PC-3 (cell line): ENCODE results near the gene HNRNPD. TPM values are rescaled to one million over a fixed set of nuclear protein-coding genes. Genes with fewer than 3 reads are reported as not detected.
A peak's percentile ranks its signal among the peaks of the same experiment; 100 is the strongest.

Experiments
- ATAC-seq: fragments of 200-7000 bp; cut with Tn5 transposase; 2 replicates; pipeline ENCODE4 v1.9.1; 2020; ENCODE audit warnings: mild to moderate bottlenecking, moderate library complexity
- BruUV-seq: library from RNA; stranded (reverse); fragments of 400-500 nt; replicated peaks from 2 replicates; lab custom pipeline; 2021; lab: Mats Ljungman, UMichigan
- CTCF ChIA-PET: fragments of 300-600 bp; sonication (Branson Sonifier 250); formaldehyde crosslinking; loops from one replicate; lab custom pipeline; 2022; ENCODE audit warnings: antibody characterized with exemption; lab: Charles Lee
- POLR2A ChIA-PET: fragments of 300-600 bp; sonication (Branson Sonifier 250); formaldehyde crosslinking; loops from one replicate; lab custom pipeline; 2022; ENCODE audit warnings: antibody characterized with exemption; ENCODE audit not compliant: unreplicated experiment; lab: Charles Lee
- DNase-seq: peaks from one replicate; pipeline ENCODE4 v3.0.0-alpha.2; 2015
- H2AFZ ChIP-seq: fragments of 300-600 bp; sonication (generic); 2 replicates; pipeline ENCODE4 v1.6.0; 2016; ENCODE audit warnings: antibody characterized with exemption, low read length
- H3F3A ChIP-seq: fragments of 300-600 bp; sonication (generic); one replicate; pipeline ENCODE4 v1.6.0; 2017; ENCODE audit warnings: antibody characterized with exemption, low read length, control low read depth, mild to moderate bottlenecking; ENCODE audit not compliant: unreplicated experiment
- H3K27ac ChIP-seq: fragments of 300-600 bp; sonication (generic); 2 replicates; pipeline ENCODE4 v1.5.1; 2016; ENCODE audit warnings: mild to moderate bottlenecking, low read length
- H3K27me3 ChIP-seq: fragments of 300-600 bp; sonication (generic); 2 replicates; pipeline ENCODE4 v1.6.1; 2016; ENCODE audit warnings: low read length, mixed read lengths
- H3K36me3 ChIP-seq: fragments of 300-600 bp; sonication (generic); 2 replicates; pipeline ENCODE4 v1.6.1; 2016; ENCODE audit warnings: low read depth, mixed run types, low read length, mixed read lengths
- H3K4me1 ChIP-seq: fragments of 300-600 bp; sonication (generic); 2 replicates; pipeline ENCODE4 v1.5.1; 2016; ENCODE audit warnings: low read length; ENCODE audit not compliant: insufficient read depth
- H3K4me2 ChIP-seq: fragments of 300-600 bp; sonication (generic); 2 replicates; pipeline ENCODE4 v1.6.0; 2016; ENCODE audit warnings: low read length
- H3K4me3 ChIP-seq: fragments of 300-600 bp; sonication (generic); 2 replicates; pipeline ENCODE4 v1.5.1; 2016; ENCODE audit warnings: mild to moderate bottlenecking, low read length, mixed read lengths
- H3K79me2 ChIP-seq: fragments of 300-600 bp; sonication (generic); 2 replicates; pipeline ENCODE4 v1.6.1; 2017; ENCODE audit warnings: low read length, mixed read lengths
- H3K9ac ChIP-seq: fragments of 300-600 bp; sonication (generic); 2 replicates; pipeline ENCODE4 v1.6.0; 2016; ENCODE audit warnings: mild to moderate bottlenecking, low read length
- H3K9me2 ChIP-seq: fragments of 300-600 bp; sonication (generic); replicated peaks from 2 replicates; pipeline ENCODE4 v1.6.1; 2016; ENCODE audit warnings: mixed run types, low read length, mixed read lengths
- H3K9me3 ChIP-seq: fragments of 300-600 bp; sonication (generic); 2 replicates; pipeline ENCODE4 v1.6.1; 2016; ENCODE audit warnings: low read length, mixed read lengths
- H4K20me1 ChIP-seq: fragments of 300-600 bp; sonication (generic); 2 replicates; pipeline ENCODE4 v1.6.1; 2016; ENCODE audit warnings: low read length, mixed read lengths
- CTCF ChIP-seq: fragments of 300-600 bp; sonication (generic); conservative IDR thresholded peaks from 2 replicates; pipeline ENCODE4 v1.5.1; 2017; ENCODE audit warnings: antibody characterized with exemption, low read depth, mild to moderate bottlenecking, low read length
- EZH2 ChIP-seq: fragments of 300-600 bp; sonication (generic); IDR thresholded peaks from one replicate; pipeline ENCODE4 v1.6.1; 2017; ENCODE audit warnings: antibody characterized with exemption, mild to moderate bottlenecking, low read length; ENCODE audit not compliant: unreplicated experiment
- EZH2phosphoT487 ChIP-seq: fragments of 300-600 bp; sonication (generic); IDR thresholded peaks from 2 replicates; pipeline ENCODE4 v1.6.1; 2018; ENCODE audit warnings: mild to moderate bottlenecking, antibody characterized with exemption, low read length, borderline replicate concordance
- intact Hi-C: fragments of 100-400 bp; cut with micrococcal nuclease; formaldehyde crosslinking; loops from 2 replicates; pipeline ENCODE4 v1.9.0; 2023
- total RNA-seq: library from RNA; depleted of rRNA; stranded (reverse); fragments of >200 nt; gene quantifications from 2 replicates; pipeline ENCODE4 v1.2.3, GENCODE V29; 2014

Gene HNRNPD
- total RNA-seq, 1 experiment from 2014 or later, result 86.4 TPM

- Histone ChIP-seq H4K20me1 (peaks cover 46% of the 10 kb centered on the region), H3K9me2 (no peaks in the 10 kb centered on the region), H3K4me3 (no peak overlapping the region), H3K79me2 (peaks cover 49% of the 10 kb centered on the region), H3K9ac (no peak overlapping the region), H3K4me1 (no peaks in the 10 kb centered on the region), H3K27ac (no peak overlapping the region), H3K36me3 (peaks cover 61% of the 10 kb centered on the region), H2AFZ (no peak overlapping the region), H3F3A (no peaks in the 10 kb centered on the region), H3K4me2 (no peak overlapping the region), H3K27me3 (no peaks in the 10 kb centered on the region), H3K9me3 (no peaks in the 10 kb centered on the region)
- ATAC-seq (no peak), DNase-seq (no peak)
- intact Hi-C loops, result no loop called here
- no TSS peak for BruUV-seq
- CTCF ChIA-PET, result no interaction called here
- POLR2A ChIA-PET, result no interaction called here
- TF ChIP-seq EZH2 (no peak), CTCF (no peak), EZH2phosphoT487 (no peak)
Observed at GRCh38 chr4:82352825-82353366, 20.9 kb downstream of the HNRNPD start.

DNA sequence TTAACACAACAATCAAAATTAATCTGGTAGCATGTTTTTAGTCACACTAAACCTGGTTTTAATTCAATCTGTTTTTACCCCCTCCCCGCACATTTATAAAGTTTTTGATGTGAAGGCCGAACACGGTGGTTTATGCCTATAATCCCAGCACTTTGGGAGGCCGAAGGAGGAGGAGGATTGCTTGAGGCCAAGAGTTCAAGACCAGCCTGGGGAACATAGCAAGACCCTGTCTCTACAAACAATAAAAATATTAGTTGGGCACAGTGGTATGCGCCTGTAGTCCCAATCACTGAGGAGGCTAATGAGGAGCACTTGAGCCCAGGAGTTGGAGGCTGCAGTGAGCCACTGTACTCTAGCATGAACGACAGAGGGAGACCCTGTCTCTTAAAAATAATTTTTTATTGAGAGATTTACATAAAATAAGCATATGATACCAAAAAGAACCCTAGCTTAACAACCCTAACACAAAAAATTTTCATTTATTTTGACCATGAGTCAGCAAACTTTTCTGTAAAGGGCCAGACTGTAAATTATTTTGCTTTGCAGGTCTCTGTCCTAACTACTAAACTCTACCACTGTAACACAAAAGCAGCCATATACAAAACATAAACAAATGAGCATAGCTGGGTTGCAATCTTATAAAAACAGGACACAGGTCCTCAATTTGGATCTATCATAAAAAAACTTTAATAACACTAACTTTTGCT lies 21.5 kb downstream of the HNRNPD start:
- CTCF ChIA-PET, result no interaction called here
- Histone ChIP-seq H4K20me1 (peaks cover 40% of the 10 kb centered on the region), H3K27ac (no peak overlapping the region), H3K9ac (no peak overlapping the region), H3K4me2 (no peak overlapping the region), H3K27me3 (no peaks in the 10 kb centered on the region), H3K9me3 (no peaks in the 10 kb centered on the region), H3K4me3 (no peak overlapping the region), H3K79me2 (peaks cover 43% of the 10 kb centered on the region), H2AFZ (no peak overlapping the region), H3F3A (no peaks in the 10 kb centered on the region), H3K36me3 (peaks cover 55% of the 10 kb centered on the region), H3K4me1 (no peaks in the 10 kb centered on the region), H3K9me2 (no peaks in the 10 kb centered on the region)
- DNase-seq (no peak), ATAC-seq (peak; percentile 13; the same call in 1 of the 2 replicates)
- BruUV-seq, result no TSS peak
- TF ChIP-seq EZH2phosphoT487, result no peak
- no peak for TF ChIP-seq CTCF
- TF ChIP-seq EZH2, result no peak
- POLR2A ChIA-PET, result no interaction called here
- intact Hi-C loops, result no loop called here

DNA sequence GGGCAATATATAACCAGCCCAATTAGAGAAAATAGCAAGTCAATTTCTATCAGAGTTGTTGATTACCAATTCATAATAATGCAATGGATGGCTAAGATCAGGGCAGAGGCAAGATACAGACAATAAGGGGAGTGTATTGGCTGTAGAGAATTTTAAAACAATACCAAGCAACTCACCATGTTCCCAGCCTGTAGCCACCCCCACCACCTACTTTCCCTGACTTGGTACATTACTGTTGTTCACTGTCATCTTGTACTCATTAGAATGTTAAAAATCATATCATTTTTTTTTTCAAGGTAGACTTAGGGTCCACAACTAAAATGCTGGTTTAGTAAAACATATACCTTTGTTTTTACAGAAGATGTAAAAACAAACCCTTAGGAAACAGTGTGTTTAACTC lies 27.7 kb downstream of the HNRNPD start:
- Histone ChIP-seq H3K4me2 (no peak overlapping the region), H2AFZ (no peak overlapping the region), H3K27me3 (no peaks in the 10 kb centered on the region), H3F3A (no peaks in the 10 kb centered on the region), H3K4me3 (no peak overlapping the region), H3K36me3 (peaks cover 5% of the 10 kb centered on the region), H3K9me3 (no peaks in the 10 kb centered on the region), H3K9me2 (no peaks in the 10 kb centered on the region), H3K9ac (no peak overlapping the region), H3K27ac (no peak overlapping the region), H3K79me2 (no peaks in the 10 kb centered on the region), H3K4me1 (no peaks in the 10 kb centered on the region), H4K20me1 (0 out of 2 replicates have a peak, but pooled peaks cover 2% of the 10 kb centered on the region)
- POLR2A ChIA-PET, result no interaction called here
- ATAC-seq (no peak), DNase-seq (no peak)
- intact Hi-C loops, result no loop called here
- no peak for TF ChIP-seq EZH2
- no peak for TF ChIP-seq EZH2phosphoT487
- no peak for TF ChIP-seq CTCF
- CTCF ChIA-PET, result no interaction called here
- no TSS peak for BruUV-seq
